ENCODE measurements around the gene TMEM60. TPM values are rescaled to one million over a fixed set of nuclear protein-coding genes. Genes with fewer than 3 reads are reported as not detected.

TMEM60 gene
- total and polyA plus RNA-seq, 2 of the 8 experiments (the other 6 are each of a cell fraction or from before 2014, with no cell fraction given) = 22.1 to 29.2 TPM

- no peak for TF ChIP-seq EZH2 (IDR thresholded peaks at IDR 0.05; ENCODE audit: low read depth, low read length, severe bottlenecking)
- no peak for TF ChIP-seq HDAC2 (IDR thresholded peaks at IDR 0.05; ENCODE audit: borderline replicate concordance in 1 of 2, low read depth in 2 of 2, low read length in 2 of 2)
- TF ChIP-seq EGR1 (IDR thresholded peaks at IDR 0.05; ENCODE audit: borderline replicate concordance, low read depth, low read length) = no peak
- no peak for TF ChIP-seq RAD21 (IDR thresholded peaks at IDR 0.05 in 1 of 2, conservative IDR thresholded peaks at IDR 0.05 in 1 of 2; ENCODE audit: low read depth in 2 of 2, low read length in 2 of 2)
Measured at GRCh38 chr7:77839919-77840318, 41.7 kb upstream of the TMEM60 start (continued).
